GM12878 (cell line): Measurements from ENCODE around the gene SPINK9.

Experiments
- MAX ChIP-seq: IDR thresholded peaks from 2 replicates; pipeline ENCODE4 v1.6.1; 2012; ENCODE audit warnings: low read depth, low read length, improper control_type of control experiment
- MYC ChIP-seq: IDR thresholded peaks from 2 replicates; pipeline ENCODE4 v1.6.1; 2011; ENCODE audit warnings: mild to moderate bottlenecking, low read length, moderate library complexity, inconsistent platforms; ENCODE audit not compliant: insufficient read depth, insufficient replicate concordance, insufficient read length, severe bottlenecking
- NFIC ChIP-seq: IDR thresholded peaks from 2 replicates; pipeline ENCODE4 v1.6.1; 2012; ENCODE audit warnings: low read depth, mild to moderate bottlenecking, inconsistent platforms, low read length, moderate library complexity
- REST ChIP-seq: IDR thresholded peaks from 2 replicates; pipeline ENCODE4 v1.6.1; 2012; ENCODE audit warnings: mild to moderate bottlenecking, low read depth, low read length
- RFX5 ChIP-seq: IDR thresholded peaks from 2 replicates; pipeline ENCODE4 v1.6.1; 2011; ENCODE audit warnings: low read depth, low read length, improper control_type of control experiment
- STAT3 ChIP-seq: IDR thresholded peaks from 2 replicates; pipeline ENCODE4 v1.6.1; 2011; ENCODE audit warnings: low read depth, low read length, improper control_type of control experiment

GRCh38 chr5:148314187-148314586, 21.2 kb upstream of the SPINK9 start:
- TF ChIP-seq MAX (no peak), RFX5 (no peak), REST (no peak), MYC (no peak), STAT3 (no peak), NFIC (no peak)
